ENCODE results near the gene BPGM.

DNA sequence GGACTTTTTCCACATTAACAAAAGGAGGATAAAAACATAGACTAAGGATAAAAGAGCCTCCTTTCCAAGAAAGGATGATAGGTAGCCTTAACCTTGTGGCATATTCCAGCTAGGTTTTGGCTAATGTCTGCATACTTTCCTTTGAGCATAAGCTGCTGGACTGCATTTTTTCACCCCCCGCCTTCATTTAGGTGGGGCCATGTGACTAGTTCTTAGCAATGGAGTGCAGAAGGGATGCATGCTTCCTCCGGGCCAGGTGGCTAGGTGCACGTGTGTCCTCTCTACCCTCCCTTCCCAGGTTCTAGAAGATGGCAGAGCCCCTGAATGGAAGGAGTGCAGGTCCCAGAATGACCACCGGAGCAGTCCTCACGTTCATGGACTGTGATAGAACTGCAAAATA lies 59.8 kb downstream of the BPGM start:
- TF ChIP-seq CTCF (IDR thresholded peaks at IDR 0.05; ENCODE audit: insufficient read depth, low read length, poor library complexity, severe bottlenecking) (no peak), EZH2phosphoT487 (conservative IDR thresholded peaks at IDR 0.05; ENCODE audit: low read length) (no peak)
